H1 (cell line): Measurements from ENCODE around the gene PLAC1. TPM values are rescaled to one million over a fixed set of nuclear protein-coding genes. Genes with fewer than 3 reads are reported as not detected.

Source experiments
- CTCF ChIA-PET: fragments of 300-600 bp; sonication (Branson Sonifier 250); formaldehyde crosslinking; loops from one replicate; lab custom pipeline; 2021; ENCODE audit not compliant: partially characterized antibody; lab: Charles Lee
- POLR2A ChIA-PET: fragments of 300-600 bp; sonication (Branson Sonifier 250); formaldehyde crosslinking; loops from one replicate; lab custom pipeline; 2021; ENCODE audit warnings: inconsistent platforms; ENCODE audit not compliant: partially characterized antibody; lab: Charles Lee
- DNase-seq, 2 experiments: peaks; one replicate each; pipeline versions ENCODE4 v3.0.0 to v3.0.0-alpha.2; 2010 to 2022; ENCODE audit warnings: low spot score in 2 of 2, low read depth in 1 of 2, mixed read lengths in 1 of 2
- FAIRE-seq: peaks from 2 replicates; lab custom pipeline; 2011; peaks lifted over from hg19 to GRCh38; lab: Jason Lieb, UNC
- H2AFZ ChIP-seq: 2 replicates; pipeline ENCODE4 v1.8.1; 2012; ENCODE audit warnings: low read length, inconsistent platforms
- H2AK5ac ChIP-seq: 2 replicates; pipeline ENCODE4 v1.6.1; 2013; ENCODE audit warnings: low read depth, low read length
- H2BK120ac ChIP-seq: replicated peaks from 2 replicates; pipeline ENCODE3; 2013; ENCODE audit warnings: low read depth, low read length, inconsistent platforms
- H2BK12ac ChIP-seq: 2 replicates; pipeline ENCODE4 v1.6.1; 2013; ENCODE audit warnings: low read depth, low read length
- H2BK15ac ChIP-seq: 2 replicates; pipeline ENCODE4 v1.6.1; 2013; ENCODE audit warnings: low read length
- H2BK20ac ChIP-seq: 2 replicates; pipeline ENCODE4 v1.6.1; 2013; ENCODE audit warnings: low read length
- H2BK5ac ChIP-seq: 2 replicates; pipeline ENCODE4 v1.6.1; 2013; ENCODE audit warnings: low read depth, low read length
- H3K14ac ChIP-seq: 2 replicates; pipeline ENCODE4 v1.6.1; 2013; ENCODE audit warnings: inconsistent platforms; ENCODE audit not compliant: insufficient read length
- H3K18ac ChIP-seq: 2 replicates; pipeline ENCODE4 v1.6.1; 2013; ENCODE audit warnings: low read length; ENCODE audit errors: extremely low read depth
- H3K23ac ChIP-seq: 2 replicates; pipeline ENCODE4 v1.6.1; 2013; ENCODE audit warnings: inconsistent platforms; ENCODE audit not compliant: insufficient read length
- H3K23me2 ChIP-seq: 2 replicates; pipeline ENCODE4 v1.6.1; 2013; ENCODE audit warnings: low read depth, low read length
- H3K27ac ChIP-seq: 2 replicates; pipeline ENCODE4 v1.6.1; 2011; ENCODE audit warnings: low read depth, low read length, inconsistent platforms
- H3K27me3 ChIP-seq, 4 experiments: replicated peaks in 1 of 4; 1 replicate in 1 of 4; 2 replicates in 3 of 4; pipeline versions ENCODE4 v1.6.1 to v1.8.1; 2011 to 2013; ENCODE audit warnings: low read length in 3 of 4, mild to moderate bottlenecking in 3 of 4, inconsistent platforms in 2 of 4, mixed read lengths in 2 of 4, moderate library complexity in 1 of 4; ENCODE audit not compliant: control insufficient read depth in 3 of 4, insufficient read depth in 3 of 4; ENCODE audit errors: extremely low read depth in 1 of 4
- H3K36me3 ChIP-seq, 4 experiments: 2 replicates each; pipeline versions ENCODE4 v1.6.1 to v1.8.1; 2011 to 2013; ENCODE audit warnings: mild to moderate bottlenecking in 4 of 4, low read length in 3 of 4, moderate library complexity in 2 of 4, control low read depth in 1 of 4, inconsistent platforms in 1 of 4; ENCODE audit not compliant: insufficient read depth in 4 of 4, control insufficient read depth in 2 of 4
- H3K4ac ChIP-seq: replicated peaks from 2 replicates; pipeline ENCODE3; 2013; ENCODE audit warnings: low read length, low read depth, mixed read lengths, inconsistent platforms; ENCODE audit not compliant: insufficient read length
- H3K4me1 ChIP-seq, 4 experiments: replicated peaks in 1 of 4; 1 replicate in 1 of 4; 2 replicates in 3 of 4; pipeline versions ENCODE4 v1.6.1 to v1.8.1; 2011 to 2013; ENCODE audit warnings: low read length in 3 of 4, inconsistent platforms in 2 of 4, mixed read lengths in 1 of 4; ENCODE audit not compliant: insufficient read depth in 4 of 4, control insufficient read depth in 3 of 4
- H3K4me2 ChIP-seq, 2 experiments: 2 replicates each; pipeline versions ENCODE4 v1.6.1 to v1.8.1; 2011 to 2013; ENCODE audit warnings: low read depth in 2 of 2, low read length in 2 of 2, control low read depth in 1 of 2, inconsistent platforms in 1 of 2, mild to moderate bottlenecking in 1 of 2; ENCODE audit not compliant: insufficient read depth in 1 of 2
- H3K4me3 ChIP-seq, 4 experiments: fragments of 200-600, 300-600 bp in 1 of 4; sonication (generic), shearing (Covaris generic), sonication (Bioruptor Twin) in 1 of 4; 2 replicates each; pipeline versions ENCODE4 v1.5.1 to v1.8.1; 2011 to 2016; ENCODE audit warnings: low read length in 4 of 4, low read depth in 3 of 4, control low read depth in 2 of 4, inconsistent platforms in 2 of 4, mild to moderate bottlenecking in 2 of 4, mixed read lengths in 1 of 4, moderate library complexity in 1 of 4; ENCODE audit not compliant: insufficient read depth in 2 of 4; ENCODE audit errors: extremely low read depth in 1 of 4
- H3K56ac ChIP-seq: replicated peaks from 2 replicates; pipeline ENCODE3; 2013; ENCODE audit warnings: low read depth, mild to moderate bottlenecking, mixed read lengths, low read length, inconsistent platforms; ENCODE audit not compliant: insufficient read length
- H3K79me1 ChIP-seq: 2 replicates; pipeline ENCODE4 v1.6.1; 2013; ENCODE audit warnings: low read depth, low read length, control low read depth
- H3K79me2 ChIP-seq, 2 experiments: 2 replicates each; pipeline versions ENCODE4 v1.6.1 to v1.8.1; 2012 to 2013; ENCODE audit warnings: low read length in 2 of 2, mild to moderate bottlenecking in 2 of 2, inconsistent platforms in 1 of 2; ENCODE audit not compliant: insufficient read depth in 2 of 2, control insufficient read depth in 1 of 2
- H3K9ac ChIP-seq, 4 experiments: replicated peaks in 1 of 4; 1 replicate in 1 of 4; 2 replicates in 3 of 4; pipeline versions ENCODE4 v1.6.1 to v1.8.1; 2011 to 2013; ENCODE audit warnings: low read depth in 3 of 4, low read length in 3 of 4, control low read depth in 2 of 4, mild to moderate bottlenecking in 2 of 4, moderate library complexity in 2 of 4, inconsistent platforms in 1 of 4; ENCODE audit errors: extremely low read depth in 1 of 4
- H3K9me3 ChIP-seq, 2 experiments: 2 replicates each; pipeline versions ENCODE4 v1.6.1 to v1.8.1; 2012 to 2013; ENCODE audit warnings: mild to moderate bottlenecking in 2 of 2, moderate library complexity in 2 of 2, control low read depth in 1 of 2, inconsistent platforms in 1 of 2, low read depth in 1 of 2, low read length in 1 of 2, mixed read lengths in 1 of 2; ENCODE audit not compliant: insufficient read depth in 2 of 2
- H4K20me1 ChIP-seq, 2 experiments: replicated peaks in 1 of 2; 2 replicates each; pipeline versions ENCODE3 to v1.8.1; 2011 to 2013; ENCODE audit warnings: inconsistent platforms in 2 of 2, low read length in 2 of 2, mild to moderate bottlenecking in 1 of 2; ENCODE audit not compliant: insufficient read depth in 2 of 2, control insufficient read depth in 1 of 2
- H4K5ac ChIP-seq: 2 replicates; pipeline ENCODE4 v1.6.1; 2013; ENCODE audit warnings: low read length, low read depth, mixed read lengths, inconsistent platforms; ENCODE audit not compliant: insufficient read length
- H4K8ac ChIP-seq: 2 replicates; pipeline ENCODE4 v1.8.0; 2013; ENCODE audit warnings: mild to moderate bottlenecking, moderate library complexity, low read length, inconsistent platforms; ENCODE audit not compliant: insufficient read depth; ENCODE audit errors: extremely low read depth
- H4K91ac ChIP-seq: replicated peaks from 2 replicates; pipeline ENCODE3; 2013; ENCODE audit warnings: low read length, mixed read lengths, inconsistent platforms; ENCODE audit not compliant: insufficient read length
- CHD2 ChIP-seq: IDR thresholded peaks from 2 replicates; pipeline ENCODE4 v1.6.1; 2012; ENCODE audit warnings: low read length, improper control_type of control experiment
- HDAC2 ChIP-seq, 2 experiments: fragments of 300-600 bp in 1 of 2; sonication (generic) in 1 of 2; IDR thresholded peaks; 2 replicates each; pipeline ENCODE4 v1.6.1; 2011 to 2012; ENCODE audit warnings: low read depth in 2 of 2, low read length in 2 of 2, mild to moderate bottlenecking in 2 of 2, moderate library complexity in 2 of 2, borderline replicate concordance in 1 of 2, inconsistent platforms in 1 of 2
- HDAC6 ChIP-seq: IDR thresholded peaks from one replicate; pipeline ENCODE4 v1.7.1; 2012; ENCODE audit warnings: low read depth, mild to moderate bottlenecking, inconsistent platforms, low read length, moderate library complexity
- POLR2A ChIP-seq, 2 experiments: IDR thresholded peaks; 1 replicate in 1 of 2; 2 replicates in 1 of 2; pipeline ENCODE4 v1.6.1; 2011; ENCODE audit warnings: low read depth in 2 of 2, low read length in 2 of 2, mild to moderate bottlenecking in 2 of 2; ENCODE audit errors: control extremely low read depth in 1 of 2
- RNF2 ChIP-seq: fragments of 200-900, 300-1000 bp; sonication (generic); IDR thresholded peaks from 2 replicates; pipeline ENCODE4 v1.7.1; 2016; ENCODE audit warnings: borderline replicate concordance, low read depth, mild to moderate bottlenecking, antibody characterized with exemption, low read length; ENCODE audit not compliant: poor library complexity, severe bottlenecking; ENCODE audit errors: missing control alignments
- TBP ChIP-seq: IDR thresholded peaks from 2 replicates; pipeline ENCODE4 v1.6.1; 2011; ENCODE audit warnings: low read depth, low read length, improper control_type of control experiment
- WGBS, 2 experiments: shearing (Covaris generic) in 1 of 2; methylation state at CpG; one replicate each; pipeline versions ENCODE4 v1.1.6 to v1.1.7; 2013 to 2015; ENCODE audit warnings: low lambda C conversion rate in 2 of 2, mixed read lengths in 2 of 2, inconsistent platforms in 1 of 2, low coverage in 1 of 2, missing lambda C conversion rate in 1 of 2; ENCODE audit not compliant: insufficient replicate concordance in 2 of 2, insufficient coverage in 1 of 2, insufficient read length in 1 of 2; ENCODE audit errors: extremely low coverage in 1 of 2, missing lambda C conversion rate in 1 of 2; 5-methylcytosine and 5-hydroxymethylcytosine counted together
- polyA plus RNA-seq, 7 experiments: library from polyadenylated mRNA; depleted of rRNA in 3 of 7; stranded (reverse) in 5 of 7; unstranded in 2 of 7; fragments of >200 nt in 5 of 7; fragments of 200-250 nt in 2 of 7; gene quantifications; 1 replicate in 5 of 7; 2 replicates in 1 of 7; 4 replicates in 1 of 7; pipeline versions ENCODE4 v1.2.1 to v1.2.3, GENCODE V29; 2011 to 2013; ENCODE audit warnings: missing spikeins in 2 of 7, mixed read lengths in 2 of 7
- total RNA-seq: library from RNA; stranded (reverse); fragmentation: NEBNext Ultra II Directional; extraction: Animal tissue kit (Norgen Biotek cat#: 25700); gene quantifications from 2 replicates; pipeline ENCODE4 v1.2.1, GENCODE V29; 2021

Gene PLAC1
- total and polyA plus RNA-seq, 2 of the 8 experiments (the other 6 are each of a cell fraction or from before 2014, with no cell fraction given): 1.8 TPM; not detected in 1

GRCh38 chrX:134573683-134574035 lies 84.6 kb downstream of the PLAC1 start:
- Histone ChIP-seq H3K4me3 (no peak overlapping the region), H3K23ac (no peak overlapping the region), H4K20me1 (no peaks in the 10 kb centered on the region), H2BK120ac (no peak overlapping the region), H2BK5ac (no peak overlapping the region), H4K8ac (no peak overlapping the region), H3K79me2 (no peaks in the 10 kb centered on the region), H4K91ac (no peak overlapping the region), H3K79me1 (no peaks in the 10 kb centered on the region), H3K14ac (no peak overlapping the region), H4K5ac (no peak overlapping the region), H3K9ac (no peak overlapping the region), H2AK5ac (no peak overlapping the region), H3K23me2 (no peaks in the 10 kb centered on the region), H3K18ac (no peak overlapping the region), H2BK20ac (no peak overlapping the region), H3K4me2 (no peak overlapping the region), H3K27ac (no peak overlapping the region), H2AFZ (no peak overlapping the region), H3K36me3 (no peaks in the 10 kb centered on the region), H3K4me1 (no peaks in the 10 kb centered on the region; a peak in 2 of 7 replicates), H2BK15ac (no peak overlapping the region), H3K9me3 (no peaks in the 10 kb centered on the region), H3K27me3 (no peaks in the 10 kb centered on the region), H3K56ac (no peak overlapping the region), H2BK12ac (no peak overlapping the region), H3K4ac (no peak overlapping the region)
- DNase-seq (no peak), FAIRE-seq (no peak)
- ChIA-PET CTCF (no interaction called here), POLR2A (no interaction called here)
- WGBS, 2 experiments: 79% methylated on average over 5 of the region's 5 CpGs; no CpG with 5 or more reads in 1 of the 2 experiments
- TF ChIP-seq CHD2 (no peak), POLR2A (IDR thresholded peaks at IDR 0.05; ENCODE audit: control extremely low read depth in 1 of 2, low read depth in 2 of 2, low read length in 2 of 2) (no peak), TBP (no peak), HDAC2 (IDR thresholded peaks at IDR 0.05; ENCODE audit: borderline replicate concordance in 1 of 2, low read depth in 2 of 2, low read length in 2 of 2) (no peak), HDAC6 (no peak), RNF2 (no peak)
